Right atrium auricular region (tissue), 2 donors: ENCODE data around the gene EXOC6B. TPM values are rescaled to one million over a fixed set of nuclear protein-coding genes. Genes with fewer than 3 reads are reported as not detected.
"Not testable (repeated sequence)": the region's sequence is repeated elsewhere in the genome, so short reads cannot be mapped to it uniquely, and the experiment has no call there.

Experiments used
- DNase-seq: peaks from one replicate; pipeline ENCODE4 v3.0.0-alpha.2; 2019; ENCODE audit warnings: low spot score
- H3K27ac ChIP-seq, 2 donors: fragments of 200-600 bp; sonication (generic); 1 replicate in 1 of 2; 2 replicates in 1 of 2; pipeline ENCODE4 v1.5.1; 2016 to 2019
- H3K27me3 ChIP-seq, 2 donors: fragments of 200-600 bp; sonication (generic); one replicate each; pipeline versions ENCODE4 v1.5.1 to v1.6.0; 2017 to 2019
- H3K36me3 ChIP-seq: fragments of 200-600 bp; sonication (generic); one replicate; pipeline ENCODE4 v1.5.1; 2016
- H3K4me1 ChIP-seq, 2 donors: fragments of 200-600 bp; sonication (generic); one replicate each; pipeline versions ENCODE4 v1.5.1 to v1.6.0; 2017 to 2019
- H3K4me3 ChIP-seq, 2 donors: fragments of 200-600 bp; sonication (generic); 1 replicate in 1 of 2; 2 replicates in 1 of 2; pipeline ENCODE4 v1.5.1; 2017 to 2019; ENCODE audit warnings: mild to moderate bottlenecking in 1 of 2, moderate library complexity in 1 of 2
- H3K9me3 ChIP-seq, 2 donors: fragments of 200-600 bp; sonication (generic); one replicate each; pipeline ENCODE4 v1.5.1; 2019
- CTCF ChIP-seq, 2 donors: fragments of 200-600 bp; sonication (generic); IDR thresholded peaks; one replicate each; pipeline ENCODE4 v1.5.1; 2019; ENCODE audit warnings: antibody characterized with exemption in 2 of 2
- total RNA-seq, 2 donors: library from RNA; depleted of rRNA; stranded (reverse); fragments of >200 nt; gene quantifications; one replicate each; pipeline ENCODE4 v1.1.0, GENCODE V29; 2016

EXOC6B gene
- total RNA-seq, 2 donors from 2014 or later, result 80.5 to 111 TPM

- H3K4me1 ChIP-seq, result no peaks in the 10 kb centered on the region
- H3K36me3 ChIP-seq, result no peaks in the 10 kb centered on the region
- DNase-seq, result no peak
- no peaks in the 10 kb centered on the region for H3K9me3 ChIP-seq
- no peak overlapping the region for H3K4me3 ChIP-seq
- TF ChIP-seq CTCF (IDR thresholded peaks at IDR 0.05), result no peak
- no peaks in the 10 kb centered on the region for H3K27me3 ChIP-seq
- H3K27ac ChIP-seq, result no peak overlapping the region
Observed at GRCh38 chr2:72545790-72546189, 280.0 kb downstream of the EXOC6B start.

DNA sequence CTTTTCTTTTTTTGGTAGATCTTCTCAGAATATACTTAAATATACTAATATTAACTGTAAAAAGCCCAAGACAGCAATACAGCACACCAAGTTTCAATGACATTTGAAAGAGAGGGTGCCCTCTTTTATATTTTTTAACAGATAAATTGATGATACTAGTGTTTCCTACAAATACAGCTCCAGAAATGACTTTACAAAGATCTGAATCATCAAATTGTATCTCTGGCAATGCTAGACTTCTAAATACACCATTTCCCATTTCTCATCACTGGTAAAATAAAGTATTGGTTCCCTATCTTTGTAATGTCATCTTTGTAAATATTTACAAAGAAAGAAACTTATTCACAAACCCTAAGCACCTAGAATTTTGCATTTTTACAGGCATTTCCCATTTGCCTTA lies 281.3 kb downstream of the EXOC6B start:
- DNase-seq, result no peak
- H3K36me3 ChIP-seq, result no peaks in the 10 kb centered on the region
- H3K27ac ChIP-seq, result no peak overlapping the region
- no peaks in the 10 kb centered on the region for H3K9me3 ChIP-seq
- TF ChIP-seq CTCF (IDR thresholded peaks at IDR 0.05), result no peak
- no peak overlapping the region for H3K4me3 ChIP-seq
- no peaks in the 10 kb centered on the region for H3K4me1 ChIP-seq
- H3K27me3 ChIP-seq, result no peaks in the 10 kb centered on the region

DNA sequence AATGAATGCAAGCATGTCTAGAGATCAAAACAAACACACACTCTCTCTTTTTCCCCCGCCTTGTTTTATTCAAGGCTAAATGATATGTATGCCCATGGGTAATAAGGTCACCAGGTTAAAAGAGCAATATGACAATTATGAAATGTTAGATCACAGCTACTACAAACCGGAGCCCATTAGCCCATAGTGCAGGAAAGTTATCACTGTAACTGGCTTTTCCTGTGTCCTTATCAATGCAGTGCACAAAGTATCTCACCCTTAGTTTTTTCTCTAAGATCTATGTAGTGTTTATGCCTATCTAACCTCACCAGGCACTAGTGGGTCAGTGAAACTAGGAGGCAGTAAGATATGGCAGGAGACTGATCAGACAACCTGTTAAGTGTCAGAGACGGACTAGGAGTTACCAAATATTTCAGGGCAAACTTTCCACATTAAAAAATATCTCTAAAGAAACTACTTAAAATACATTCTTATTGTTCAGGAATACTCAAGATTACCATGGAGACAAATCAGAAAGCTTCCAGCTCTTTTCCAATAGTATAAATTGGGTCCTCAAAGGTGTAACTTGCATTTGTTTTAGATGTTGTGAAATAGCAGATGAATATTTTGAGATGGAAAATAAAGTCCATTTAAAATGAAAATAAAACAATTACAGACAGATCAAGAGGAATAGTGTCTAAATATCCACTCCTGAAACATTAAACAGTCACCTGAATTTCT lies 282.2 kb downstream of the EXOC6B start:
- H3K27me3 ChIP-seq, result no peaks in the 10 kb centered on the region
- no peaks in the 10 kb centered on the region for H3K36me3 ChIP-seq
- H3K4me1 ChIP-seq, result no peaks in the 10 kb centered on the region
- TF ChIP-seq CTCF (IDR thresholded peaks at IDR 0.05), result no peak
- H3K4me3 ChIP-seq, result no peak overlapping the region
- no peak overlapping the region for H3K27ac ChIP-seq
- H3K9me3 ChIP-seq, result no peaks in the 10 kb centered on the region
- DNase-seq, result no peak

DNA sequence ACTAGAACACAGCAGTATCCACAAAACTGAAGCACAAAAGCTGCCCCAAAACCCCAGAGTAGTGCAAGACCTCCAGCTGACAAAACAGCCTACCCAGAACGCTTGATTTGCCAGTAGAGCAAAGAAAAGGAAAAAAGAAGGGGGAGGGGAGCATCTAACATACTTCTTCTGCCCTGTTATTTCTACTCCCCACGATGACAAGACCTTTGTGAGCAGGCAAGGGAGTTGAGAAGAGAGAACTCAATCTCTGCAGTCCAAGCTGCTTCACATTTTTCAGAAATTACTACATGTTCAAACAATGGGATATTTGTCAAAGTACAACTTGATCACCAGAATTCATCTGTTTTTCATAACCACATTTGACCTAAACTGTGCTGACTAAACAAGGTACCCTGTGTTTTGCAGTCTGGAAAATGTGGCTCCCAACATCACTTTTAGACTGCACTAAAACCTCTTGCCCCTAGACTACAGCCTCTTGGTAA lies 286.7 kb downstream of the EXOC6B start:
- Histone ChIP-seq H3K4me1 (no peaks in the 10 kb centered on the region), H3K36me3 (no peaks in the 10 kb centered on the region), H3K27ac (no peak overlapping the region), H3K4me3 (no peak overlapping the region), H3K9me3 (no peaks in the 10 kb centered on the region), H3K27me3 (no peaks in the 10 kb centered on the region)
- no peak for TF ChIP-seq CTCF (IDR thresholded peaks at IDR 0.05)
- no peak for DNase-seq

GRCh38 chr2:72538486-72538885 lies 287.3 kb downstream of the EXOC6B start:
- H3K9me3 ChIP-seq, result no peaks in the 10 kb centered on the region
- no peak for DNase-seq
- no peak for TF ChIP-seq CTCF (IDR thresholded peaks at IDR 0.05)
- no peak overlapping the region for H3K27ac ChIP-seq
- no peak overlapping the region for H3K4me3 ChIP-seq
- no peaks in the 10 kb centered on the region for H3K4me1 ChIP-seq
- no peaks in the 10 kb centered on the region for H3K27me3 ChIP-seq
- no peaks in the 10 kb centered on the region for H3K36me3 ChIP-seq

GRCh38 chr2:72535586-72535985 lies 290.2 kb downstream of the EXOC6B start:
- DNase-seq, H3K4me1 ChIP-seq, H3K4me3 ChIP-seq, H3K9me3 ChIP-seq, H3K27me3 ChIP-seq, H3K36me3 ChIP-seq, H3K27ac ChIP-seq: not testable (repeated sequence)
